Embryonic facial prominence (tissue), 1 donor: Measurements from ENCODE around the gene SP140L.
"Not testable (repeated sequence)": the region's sequence is repeated elsewhere in the genome, so short reads cannot be mapped to it uniquely, and the experiment has no call there.

Experiments
- DNase-seq: peaks from one replicate; pipeline ENCODE4 v3.0.0-alpha.2; 2016; ENCODE audit errors: extremely low spot score

SP140L gene

GRCh38 chr2:230418341-230419016 lies 91.5 kb downstream of the SP140L start:
- no peak for DNase-seq

- no peak for DNase-seq
These were observed 92.2 kb downstream of the SP140L start for GRCh38 chr2:230419181-230419580.

DNA sequence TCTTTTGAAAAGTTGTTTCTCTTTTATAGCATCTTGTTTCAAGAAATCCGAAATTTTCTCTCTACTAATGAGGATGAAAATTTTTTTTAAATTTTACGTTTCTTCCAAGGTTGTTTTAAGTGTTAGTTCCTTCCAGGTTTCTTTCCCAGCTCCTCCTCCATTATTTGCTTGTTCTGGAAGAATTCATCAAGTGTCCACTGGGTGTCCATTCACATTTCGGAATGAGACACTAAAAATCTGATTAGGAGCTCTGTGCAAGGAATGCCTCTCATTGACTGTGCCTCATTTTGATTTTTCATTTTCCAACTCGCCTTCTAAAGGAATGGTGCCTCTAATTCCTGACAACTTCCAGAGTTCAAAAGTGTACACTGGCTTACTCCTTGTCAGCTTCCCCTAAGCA lies 95.2 kb downstream of the SP140L start:
- DNase-seq, result no peak

DNA sequence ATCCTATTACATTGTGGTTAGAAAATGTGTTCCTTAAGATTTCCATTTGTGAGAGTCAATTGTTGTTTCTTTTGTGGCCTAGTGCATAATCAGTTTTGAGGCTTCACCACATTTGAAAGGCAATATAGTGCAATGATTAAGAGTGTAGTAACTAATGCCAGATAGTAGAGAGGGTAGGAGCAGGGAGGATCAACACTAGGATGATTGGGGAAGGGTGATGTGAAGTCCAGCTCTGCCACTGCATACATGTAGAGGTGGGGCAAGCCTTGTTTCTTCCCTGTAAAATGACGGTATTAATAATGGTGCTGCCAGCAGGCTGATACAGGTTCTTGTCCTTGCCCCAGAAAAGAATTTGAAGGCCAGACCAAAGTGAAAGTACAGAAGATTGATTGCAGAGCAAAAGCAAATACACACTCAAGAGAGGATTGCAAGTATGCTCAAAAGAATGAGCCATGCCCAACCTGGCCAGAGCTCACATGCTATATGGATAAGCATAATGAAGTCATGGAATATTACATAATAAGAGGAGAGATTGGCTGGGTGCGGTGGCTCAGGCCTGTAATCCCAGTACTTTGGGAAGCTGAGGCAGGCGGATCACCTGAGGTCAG lies 97.0 kb downstream of the SP140L start:
- DNase-seq, result no peak

DNA sequence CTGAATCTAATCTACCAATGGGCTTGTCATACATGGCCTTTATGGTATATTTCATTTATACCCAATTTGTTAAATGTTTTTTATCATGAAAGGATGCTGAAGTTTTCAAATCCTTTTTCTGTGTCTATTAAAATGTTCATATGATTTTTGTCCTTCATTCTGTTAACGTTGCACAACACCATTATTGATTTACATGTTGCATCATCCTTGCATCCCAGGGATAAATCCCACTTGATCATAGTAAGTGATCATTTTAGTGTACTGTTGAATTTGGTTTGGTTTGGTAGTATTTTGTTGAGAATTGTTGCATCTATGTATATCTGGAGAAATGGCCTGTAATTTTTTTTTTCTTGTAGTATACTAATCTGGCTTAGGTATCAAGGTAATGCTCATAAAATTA lies 98.4 kb downstream of the SP140L start:
- no peak for DNase-seq

DNA sequence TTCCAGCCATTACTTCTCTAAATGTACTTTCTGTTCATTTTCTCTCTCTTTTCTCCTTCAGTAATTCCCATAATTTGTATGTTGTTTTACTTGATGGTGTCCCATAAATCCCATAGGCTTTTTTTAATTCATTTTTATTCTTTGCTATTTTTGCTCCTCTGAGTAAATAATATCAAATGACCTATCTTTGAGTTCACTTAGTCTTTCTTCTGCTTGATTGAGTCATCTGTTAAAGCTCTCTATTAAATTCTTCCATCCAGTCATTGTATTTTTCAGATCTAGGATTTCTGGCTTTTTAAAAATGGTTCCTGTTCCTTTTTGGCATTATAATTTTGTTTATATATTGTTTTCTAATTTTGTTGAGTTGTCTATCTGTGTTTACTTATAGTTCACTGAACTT lies 102.5 kb downstream of the SP140L start:
- DNase-seq, result no peak

GRCh38 chr2:230430957-230431910 lies 104.2 kb downstream of the SP140L start:
- DNase-seq, result no peak

DNA sequence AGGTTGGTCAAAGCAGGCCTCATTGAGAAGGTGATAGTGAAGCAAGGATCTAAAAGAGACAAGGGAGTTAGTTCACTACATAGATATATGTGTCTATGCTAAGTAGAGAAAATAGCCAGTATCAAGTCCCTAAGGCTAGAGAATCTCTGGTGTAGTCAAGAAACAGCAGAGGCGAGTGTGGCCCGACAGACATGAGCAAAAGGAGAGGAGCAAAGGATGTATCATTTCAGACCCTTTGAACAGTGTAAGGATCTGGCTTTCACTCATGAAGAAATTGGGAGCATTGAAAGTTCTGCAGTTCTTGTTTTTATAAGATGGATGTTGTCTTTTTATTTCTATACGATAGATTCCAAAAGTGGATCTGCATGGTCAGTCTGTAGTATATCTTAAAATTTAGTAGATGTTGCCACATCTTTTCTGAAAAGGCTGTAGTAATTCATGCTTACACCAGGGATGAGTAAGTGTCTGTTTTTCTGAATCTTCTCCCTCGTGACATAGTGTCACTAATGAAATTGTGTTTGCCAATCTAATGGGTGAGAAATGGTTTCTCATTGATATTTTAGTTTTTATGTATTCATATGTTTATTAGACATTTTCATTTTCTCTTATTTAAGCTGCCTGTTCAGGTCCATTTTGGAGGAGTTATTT lies 107.8 kb downstream of the SP140L start:
- no peak for DNase-seq

GRCh38 chr2:230435431-230435830 lies 108.4 kb downstream of the SP140L start:
- no peak for DNase-seq

GRCh38 chr2:230439121-230439520 lies 112.1 kb downstream of the SP140L start:
- DNase-seq, result not testable (repeated sequence)

- DNase-seq, result no peak
These were observed 112.6 kb downstream of the SP140L start for GRCh38 chr2:230439590-230439989.

- no peak for DNase-seq
These were observed 114.4 kb downstream of the SP140L start for GRCh38 chr2:230441227-230441897.

- DNase-seq, result no peak
These were observed 116.5 kb downstream of the SP140L start for GRCh38 chr2:230443541-230443940.

- no peak for DNase-seq
These were observed 117.8 kb downstream of the SP140L start for GRCh38 chr2:230444832-230445231.

- DNase-seq, result no peak
These were observed 120.0 kb downstream of the SP140L start for GRCh38 chr2:230447036-230447435.

- no peak for DNase-seq
These were observed 120.8 kb downstream of the SP140L start for GRCh38 chr2:230447455-230448451.

GRCh38 chr2:230449901-230450467 lies 123.0 kb downstream of the SP140L start:
- DNase-seq, result no peak

DNA sequence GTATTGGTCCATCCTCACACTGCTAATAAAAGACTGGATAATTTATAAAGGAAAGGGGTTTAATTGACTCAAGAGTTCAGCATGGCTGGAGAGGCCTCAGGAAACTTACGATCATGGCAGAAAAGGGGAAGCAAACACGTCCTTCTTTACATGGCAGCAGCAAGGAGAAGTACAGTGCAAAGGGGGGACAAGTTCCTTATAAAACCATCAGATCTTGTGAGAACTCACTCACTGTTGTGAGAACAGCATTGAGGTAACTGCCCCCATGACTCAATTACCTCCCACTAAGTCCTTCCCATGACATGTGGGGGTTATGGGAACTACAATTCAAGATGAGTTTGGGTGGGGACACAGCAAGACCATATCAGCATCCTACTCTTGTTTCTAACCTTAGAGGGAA lies 126.0 kb downstream of the SP140L start:
- DNase-seq, result no peak
